GM19468 (cell line): ENCODE data around the gene AHNAK2.
"Not testable (repeated sequence)": the region's sequence is repeated elsewhere in the genome, so short reads cannot be mapped to it uniquely, and the experiment has no call there.

ENCODE experiments used
- ATAC-seq: cut with Tn5 transposase; IDR thresholded peaks from one replicate; pipeline ENCODE4 v1.9.1; 2021; ENCODE audit warnings: mild to moderate bottlenecking, moderate library complexity, moderate number of reproducible peaks; ENCODE audit not compliant: unreplicated experiment; ENCODE audit errors: extremely low read depth

Gene AHNAK2

GRCh38 chr14:104930526-104931303, 47.5 kb downstream of the AHNAK2 start:
- no peak for ATAC-seq

- no peak for ATAC-seq
Measured at GRCh38 chr14:104929268-104930230, 48.6 kb downstream of the AHNAK2 start.

DNA sequence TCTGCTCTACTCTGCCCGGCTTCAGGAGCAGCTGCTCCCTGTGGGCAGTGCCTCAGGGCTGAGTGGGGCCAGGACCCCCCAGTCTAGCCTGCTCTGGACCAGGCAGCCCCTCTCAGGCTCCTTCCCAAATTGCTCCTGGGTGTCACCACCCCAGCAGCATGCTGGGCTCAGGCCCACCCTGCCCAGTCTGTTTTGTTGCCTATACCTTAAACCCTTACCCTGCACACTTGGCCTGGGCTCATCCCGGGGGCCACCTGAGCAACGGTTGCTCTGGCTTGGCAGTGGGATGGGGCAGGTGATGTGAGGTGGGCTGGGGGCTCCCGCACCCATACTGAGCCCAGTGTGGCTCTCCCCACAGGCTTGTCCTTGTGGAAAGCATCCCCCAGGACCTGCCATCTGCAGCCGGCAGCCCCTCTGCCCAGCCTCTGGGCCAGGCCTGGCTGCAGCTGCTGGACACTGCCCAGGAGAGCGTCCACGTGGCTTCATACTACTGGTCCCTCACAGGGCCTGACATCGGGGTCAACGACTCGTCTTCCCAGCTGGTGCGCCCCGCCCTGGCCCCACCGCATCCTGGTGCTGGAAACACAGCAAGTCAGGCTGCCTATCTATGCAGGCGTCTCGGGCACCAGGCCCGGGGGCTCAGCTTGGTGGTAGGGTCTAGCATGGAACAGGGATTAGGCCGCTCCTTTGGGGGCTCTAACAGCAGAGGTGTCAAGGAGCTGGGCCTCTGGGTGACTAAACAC, 49.6 kb downstream of the AHNAK2 start:
- ATAC-seq = no peak

- ATAC-seq = no peak
Measured at GRCh38 chr14:104927901-104928300, 50.3 kb downstream of the AHNAK2 start.

DNA sequence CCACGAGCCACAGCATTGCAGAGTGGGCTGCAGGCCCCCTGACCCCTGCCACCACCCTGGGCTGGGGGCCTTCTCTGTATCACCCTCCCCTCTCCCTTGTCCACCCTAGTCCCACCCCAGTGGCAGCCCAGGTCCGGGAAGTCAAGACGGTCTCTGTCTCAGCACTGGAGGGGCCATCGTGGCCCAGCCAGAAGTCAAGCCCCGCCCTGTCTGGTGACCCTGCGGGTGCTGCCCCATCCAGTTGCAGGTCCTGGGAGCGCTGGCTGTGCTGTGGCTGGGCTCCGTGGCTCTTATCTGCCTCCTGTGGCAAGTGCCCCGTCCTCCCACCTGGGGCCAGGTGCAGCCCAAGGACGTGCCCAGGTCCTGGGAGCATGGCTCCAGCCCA, 50.8 kb downstream of the AHNAK2 start:
- ATAC-seq = no peak

DNA sequence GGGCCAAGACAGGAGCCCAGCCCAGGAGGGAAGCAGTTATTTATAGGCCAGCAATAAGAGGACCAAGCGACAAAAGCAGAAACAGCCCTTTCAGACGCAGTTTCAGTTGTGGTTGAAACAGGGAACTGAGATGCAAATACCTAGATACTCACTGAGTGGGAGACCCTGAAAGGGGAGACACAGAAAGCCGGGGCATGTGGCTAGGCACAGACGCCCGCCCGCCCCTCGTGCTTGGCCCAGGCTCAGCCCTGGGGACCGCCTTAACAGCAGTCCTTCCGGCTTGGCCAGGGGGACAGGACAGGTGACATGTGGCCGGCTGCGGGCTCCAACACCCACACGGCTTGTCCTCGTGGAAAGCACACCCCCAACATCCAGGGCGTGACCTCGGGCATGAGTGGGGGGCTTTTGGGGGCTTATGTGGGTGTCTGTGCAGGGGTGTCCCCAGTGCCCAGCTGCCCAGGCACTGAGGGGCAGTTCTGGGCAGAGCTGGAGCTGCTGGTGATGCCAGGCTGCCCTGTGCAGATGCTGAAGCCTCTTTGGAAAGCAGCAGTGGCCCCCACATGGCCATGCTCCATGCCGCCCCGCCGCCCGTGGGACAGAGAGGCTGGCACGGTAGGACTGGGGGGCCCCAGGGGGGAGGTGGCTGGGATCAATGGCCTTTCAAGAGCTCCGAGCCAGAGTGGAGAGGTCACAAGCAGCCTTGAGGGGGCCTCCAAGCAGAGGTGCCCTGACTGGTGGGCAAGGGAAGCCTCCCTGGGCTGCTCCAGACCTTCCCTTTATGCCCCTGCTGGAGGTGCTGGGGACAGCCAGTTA, 51.3 kb downstream of the AHNAK2 start:
- ATAC-seq = peak; percentile 70

- ATAC-seq = no peak
Measured at GRCh38 chr14:104925855-104926609, 52.1 kb downstream of the AHNAK2 start.

DNA sequence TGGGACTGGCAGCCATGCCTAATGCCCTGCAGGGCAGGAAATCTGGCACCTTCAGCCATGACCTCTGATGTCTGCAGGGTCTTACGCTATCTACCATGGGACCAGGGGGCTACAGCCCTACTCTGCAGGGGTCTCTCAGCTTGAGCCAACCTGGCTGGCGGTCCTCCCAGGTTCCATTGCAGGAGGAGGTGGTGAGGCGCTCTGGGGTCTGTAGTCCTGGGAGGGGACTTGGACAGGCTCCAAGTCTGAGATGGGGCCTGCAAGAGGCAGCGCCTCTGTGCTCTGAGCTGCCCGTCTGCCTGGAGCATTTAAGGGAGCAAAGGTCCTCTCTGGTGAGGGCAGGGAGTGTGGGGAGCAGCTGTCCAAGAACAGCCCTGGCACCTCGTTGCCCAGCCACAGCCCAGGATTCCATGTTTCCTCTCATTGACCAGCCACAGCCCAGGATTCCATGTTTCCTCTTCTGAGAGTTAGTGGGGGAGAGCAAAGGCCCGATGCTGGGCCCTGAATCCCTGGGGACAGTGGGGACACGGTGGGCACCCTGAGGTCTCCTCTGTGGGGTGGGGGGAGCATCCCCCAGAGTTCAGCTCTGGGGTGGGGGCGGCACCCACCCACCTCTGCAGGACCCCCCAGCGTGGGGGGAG, 52.8 kb downstream of the AHNAK2 start:
- no peak for ATAC-seq

- ATAC-seq = no peak
Measured at GRCh38 chr14:104924421-104925213, 53.6 kb downstream of the AHNAK2 start, which contains the start of gene PLD4. Gene PLD4, plus strand, starts transcription at chr14:104924879. Its CDS starts 2,262 bp downstream, at chr14:104927141.

DNA sequence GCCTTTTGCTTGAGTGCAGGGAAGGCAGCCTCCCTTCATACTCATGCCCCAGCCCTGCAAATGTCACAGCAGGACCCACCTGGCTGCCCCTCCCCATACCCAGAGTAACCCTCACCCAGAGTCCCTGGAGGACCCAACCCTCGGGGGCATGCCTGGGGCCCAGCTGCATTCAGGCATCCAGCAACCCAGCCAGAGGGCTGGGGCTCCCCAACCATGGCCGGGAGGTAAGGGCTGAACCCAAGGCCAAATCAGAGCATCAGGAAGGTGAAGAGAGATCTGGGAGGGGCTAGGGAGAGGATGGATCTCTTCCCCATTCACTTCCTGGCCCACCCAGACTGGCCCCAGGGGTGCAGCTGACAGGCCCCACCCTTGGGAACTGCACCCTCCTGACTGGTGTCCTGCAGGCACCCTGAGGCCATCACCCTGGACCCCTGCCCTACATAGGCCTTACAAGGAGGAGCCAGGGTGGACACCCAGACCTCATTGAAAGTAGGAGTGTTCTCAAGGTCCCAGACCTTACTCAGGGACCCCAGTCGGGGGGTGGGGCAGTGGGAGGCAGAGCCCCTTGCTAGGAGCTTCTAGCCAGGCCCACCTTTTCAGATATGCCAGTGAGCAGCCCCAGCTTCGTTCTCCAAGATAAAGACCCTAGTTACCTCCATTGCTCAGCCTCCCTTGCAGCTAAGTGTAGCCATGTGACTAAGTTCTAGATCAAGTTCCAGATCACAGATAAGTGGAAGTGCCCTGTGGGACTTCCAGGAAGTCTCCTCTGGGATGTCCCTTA, 54.3 kb downstream of the AHNAK2 start:
- no peak for ATAC-seq

DNA sequence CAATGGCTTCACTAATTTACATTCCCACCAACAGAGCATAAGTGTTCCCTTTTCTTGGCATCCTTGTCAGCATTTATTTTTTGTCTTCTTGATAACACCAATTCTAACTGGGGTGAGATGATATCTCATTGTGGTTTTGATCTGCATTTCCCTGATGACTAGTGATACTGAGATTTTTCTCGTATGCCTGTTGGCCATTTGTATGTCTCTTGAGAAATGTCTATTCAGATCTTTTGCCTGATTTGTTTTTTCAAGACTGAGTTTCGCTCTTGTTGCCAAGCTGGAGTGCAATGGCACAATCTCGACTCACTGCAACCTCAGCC, 58.2 kb downstream of the AHNAK2 start:
- no peak for ATAC-seq

DNA sequence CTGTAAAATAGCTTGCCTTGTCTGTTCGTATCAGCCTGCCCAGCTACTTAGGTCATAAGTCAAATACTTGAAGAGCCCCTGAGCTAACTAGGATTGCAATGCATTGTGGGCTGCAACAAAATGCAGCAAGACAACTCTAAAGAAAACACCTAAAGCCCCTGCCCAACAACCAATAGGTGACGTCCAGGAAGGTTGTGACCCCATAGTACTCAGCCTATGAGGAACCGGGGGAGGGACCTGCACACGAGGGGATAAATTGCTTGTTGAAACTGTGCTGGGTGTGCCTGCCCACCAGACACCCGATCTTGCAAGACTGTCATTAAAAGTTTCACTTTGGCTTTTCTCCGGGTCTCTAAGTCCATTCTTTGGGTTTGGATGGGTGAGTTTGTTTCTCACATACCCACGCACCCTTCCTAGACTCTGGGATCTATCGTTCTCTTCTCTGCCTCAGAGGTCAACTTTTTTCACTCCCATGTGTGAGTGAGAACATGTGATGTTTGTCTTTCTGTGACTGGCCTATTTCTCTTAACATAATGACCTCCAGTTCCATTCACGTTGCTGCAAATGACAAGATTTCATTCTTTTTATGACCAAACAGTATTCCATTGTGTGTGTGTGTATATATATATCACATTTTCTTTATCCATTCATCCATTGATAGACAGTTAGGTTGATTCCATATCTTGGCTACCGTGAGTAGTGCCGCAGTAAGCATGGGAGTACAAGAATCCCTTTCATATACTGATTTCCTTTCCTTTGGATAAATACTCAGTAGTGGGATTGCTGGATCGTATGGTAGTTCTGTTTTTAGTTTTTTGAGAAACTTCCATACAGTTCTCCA, 58.8 kb downstream of the AHNAK2 start:
- ATAC-seq = not testable (repeated sequence)

DNA sequence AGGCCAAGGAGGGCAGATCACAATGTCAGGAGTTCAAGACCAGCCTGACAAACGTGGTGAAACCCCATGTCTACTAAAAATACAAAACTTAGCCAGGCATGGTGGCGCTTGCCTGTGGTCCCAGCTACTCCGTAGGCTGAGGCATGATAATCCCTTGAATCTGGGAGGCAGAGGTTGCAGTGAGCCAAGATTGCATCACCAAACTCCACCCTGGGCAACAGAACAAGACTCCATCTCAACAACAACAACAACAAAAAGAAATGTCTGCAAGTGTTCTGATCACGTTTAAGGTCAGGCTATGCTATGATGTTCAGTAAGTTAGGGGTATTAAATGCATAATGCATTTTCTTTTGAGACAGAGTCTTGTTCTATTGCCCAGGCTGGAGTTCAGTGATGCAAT, 60.2 kb downstream of the AHNAK2 start:
- no peak for ATAC-seq

DNA sequence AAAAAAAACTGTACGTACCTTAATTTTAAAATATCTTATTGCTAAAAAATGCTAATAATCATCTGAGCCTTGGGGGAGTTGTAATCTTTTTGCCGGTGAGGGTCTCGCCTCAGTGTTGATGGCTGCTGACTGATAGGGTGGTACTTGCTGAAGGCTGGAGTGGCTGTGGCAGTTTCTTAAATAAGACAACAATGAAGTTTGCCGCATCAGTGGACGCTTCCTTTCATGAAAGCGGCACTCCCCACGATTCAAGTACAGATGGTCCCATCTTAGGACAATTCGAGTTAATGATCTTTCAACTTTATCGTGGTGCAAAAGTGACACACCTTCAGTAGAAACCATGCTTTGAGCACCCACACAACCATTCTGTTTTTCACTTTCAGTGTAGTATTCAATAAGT, 61.1 kb downstream of the AHNAK2 start:
- no peak for ATAC-seq

DNA sequence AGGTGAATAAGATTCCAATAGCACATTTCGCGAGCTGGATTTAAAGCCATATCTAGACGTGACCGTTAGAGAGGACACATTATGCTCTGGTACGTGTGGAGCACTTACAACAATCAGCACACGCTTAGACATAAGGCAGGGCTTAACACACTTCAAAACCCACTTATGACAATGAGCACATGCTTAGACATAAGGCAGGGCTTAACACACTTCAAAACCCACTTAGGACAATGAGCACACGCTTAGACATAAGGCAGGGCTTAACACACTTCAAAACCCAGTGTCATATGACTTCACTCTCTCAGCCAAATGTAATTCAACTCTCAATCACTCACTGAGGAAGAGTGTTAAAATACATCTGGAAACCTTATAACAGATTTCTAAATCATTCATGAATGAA, 64.7 kb downstream of the AHNAK2 start:
- no peak for ATAC-seq

DNA sequence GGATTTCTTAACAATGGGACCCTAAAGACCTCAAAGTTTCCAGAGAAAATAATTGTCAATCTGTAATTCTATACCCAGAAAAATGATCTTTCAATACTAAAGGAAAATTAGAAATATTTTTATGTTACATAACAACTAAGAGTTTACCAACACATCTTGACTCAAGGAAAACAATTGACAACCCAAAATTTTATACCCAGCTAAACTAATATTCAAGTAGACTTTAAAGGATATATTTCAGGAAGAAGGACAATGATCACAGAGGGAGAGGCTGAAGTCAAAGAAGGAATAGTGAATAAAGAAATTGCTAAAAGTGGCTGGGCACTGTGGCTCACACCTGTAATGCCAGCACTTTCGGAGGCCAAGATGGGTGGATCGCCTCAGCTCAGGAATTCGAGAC, 66.1 kb downstream of the AHNAK2 start:
- ATAC-seq = no peak
